PFSK-1 (cell line): ENCODE measurements around the gene PANK2.

Experiments
- POLR2AphosphoS5 ChIP-seq: IDR thresholded peaks from 2 replicates; pipeline ENCODE4 v1.6.1; 2012; ENCODE audit warnings: low read depth, mild to moderate bottlenecking, control low read depth, low read length, moderate library complexity
- SIN3A ChIP-seq: IDR thresholded peaks from 2 replicates; pipeline ENCODE4 v1.6.1; 2012; ENCODE audit warnings: mild to moderate bottlenecking, low read length, moderate library complexity, borderline replicate concordance; ENCODE audit not compliant: insufficient read depth

DNA sequence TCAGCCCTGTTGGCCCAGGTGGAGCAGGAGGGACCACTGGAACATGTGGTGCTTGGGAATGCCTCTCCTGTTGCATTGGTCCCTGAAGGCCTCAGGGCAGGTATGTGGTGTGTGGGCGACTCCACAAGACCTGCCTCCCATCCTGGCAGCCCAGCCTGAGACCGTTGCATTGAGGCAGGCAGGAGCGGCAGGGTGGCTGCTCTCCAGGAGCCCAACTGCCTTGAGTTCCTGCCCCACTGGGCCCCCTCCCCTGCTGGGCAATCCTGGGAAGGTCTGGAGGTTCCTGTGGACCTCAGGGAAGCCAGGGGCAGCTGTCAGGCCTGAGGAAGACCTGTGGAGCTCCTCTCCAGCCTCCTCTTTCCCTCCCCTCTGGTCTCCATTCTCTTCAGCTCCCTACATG, 22.7 kb upstream of the PANK2 start:
- no peak for TF ChIP-seq POLR2AphosphoS5
- TF ChIP-seq SIN3A: no peak
